SU-DHL-6 (cell line): Measurements from ENCODE around the gene RPGRIP1.

Experiments
- H2AFZ ChIP-seq: fragments of 200-600 bp; sonication (generic); 2 replicates; pipeline ENCODE4 v1.6.1; 2014; ENCODE audit warnings: low read depth, mild to moderate bottlenecking, moderate library complexity, mixed read lengths, antibody characterized with exemption, low read length; ENCODE audit not compliant: severe bottlenecking
- H3F3A ChIP-seq: fragments of 200-600 bp; shearing (Covaris generic); 2 replicates; pipeline ENCODE4 v1.6.0; 2016; ENCODE audit warnings: antibody characterized with exemption, mild to moderate bottlenecking; ENCODE audit not compliant: insufficient read depth
- H3K27ac ChIP-seq: fragments of 200-600 bp; sonication (generic); 2 replicates; pipeline ENCODE4 v1.5.1; 2016; ENCODE audit warnings: low read depth, mild to moderate bottlenecking, low read length, moderate library complexity, mixed read lengths
- H3K27me3 ChIP-seq: fragments of 200-600 bp; sonication (generic), shearing (Covaris generic); 2 replicates; pipeline ENCODE4 v1.6.0; 2014; ENCODE audit warnings: mild to moderate bottlenecking, low read length
- H3K36me3 ChIP-seq: fragments of 200-600 bp; sonication (generic); 2 replicates; pipeline ENCODE4 v1.6.1; 2014; ENCODE audit warnings: mild to moderate bottlenecking, low read length, mixed read lengths
- H3K4me2 ChIP-seq: fragments of 300-600, 200-600 bp; shearing (Covaris generic), sonication (generic); 2 replicates; pipeline ENCODE4 v1.6.0; 2014; ENCODE audit warnings: low read length, low read depth, mild to moderate bottlenecking; ENCODE audit not compliant: poor library complexity, severe bottlenecking
- H3K4me3 ChIP-seq: fragments of 200-600 bp; sonication (generic); 2 replicates; pipeline ENCODE4 v1.5.1; 2014; ENCODE audit warnings: antibody characterized with exemption, low read length, mild to moderate bottlenecking, mixed read lengths; ENCODE audit not compliant: insufficient read depth, poor library complexity, severe bottlenecking
- H3K79me2 ChIP-seq: fragments of 200-600 bp; sonication (generic); 2 replicates; pipeline ENCODE4 v1.6.1; 2014; ENCODE audit warnings: mild to moderate bottlenecking, low read length, moderate library complexity; ENCODE audit not compliant: insufficient read depth
- H3K9ac ChIP-seq: fragments of 200-600 bp; sonication (generic); 2 replicates; pipeline ENCODE4 v1.7.0; 2014; ENCODE audit warnings: mild to moderate bottlenecking, low read length
- H3K9me2 ChIP-seq: fragments of 200-600 bp; sonication (generic); replicated peaks from 2 replicates; pipeline ENCODE4 v1.6.1; 2014; ENCODE audit warnings: low read length; ENCODE audit not compliant: insufficient read depth
- H3K9me3 ChIP-seq: fragments of 200-600 bp; sonication (generic); 2 replicates; pipeline ENCODE4 v1.6.1; 2014; ENCODE audit warnings: low read length, mixed read lengths; ENCODE audit not compliant: insufficient read depth
- H4K20me1 ChIP-seq: fragments of 200-600 bp; sonication (generic); 2 replicates; pipeline ENCODE4 v1.6.1; 2014; ENCODE audit warnings: low read depth, mild to moderate bottlenecking, antibody characterized with exemption, low read length, moderate library complexity, mixed read lengths
- EZH2phosphoT487 ChIP-seq: fragments of 200-600 bp; sonication (generic), shearing (Covaris generic); conservative IDR thresholded peaks from 2 replicates; pipeline ENCODE4 v1.6.1; 2018; ENCODE audit warnings: mild to moderate bottlenecking, antibody characterized with exemption, low read length, moderate library complexity, mixed read lengths
- TF ChIP-seq, protein P1 (sequence below): fragments of 200-600 bp; sonication (generic); IDR thresholded peaks from one replicate; pipeline ENCODE4 v1.5.1; 2017; ENCODE audit warnings: antibody characterized with exemption, mild to moderate bottlenecking, low read length, moderate library complexity; ENCODE audit not compliant: insufficient read depth, poor library complexity, severe bottlenecking

The RPGRIP1 gene

DNA sequence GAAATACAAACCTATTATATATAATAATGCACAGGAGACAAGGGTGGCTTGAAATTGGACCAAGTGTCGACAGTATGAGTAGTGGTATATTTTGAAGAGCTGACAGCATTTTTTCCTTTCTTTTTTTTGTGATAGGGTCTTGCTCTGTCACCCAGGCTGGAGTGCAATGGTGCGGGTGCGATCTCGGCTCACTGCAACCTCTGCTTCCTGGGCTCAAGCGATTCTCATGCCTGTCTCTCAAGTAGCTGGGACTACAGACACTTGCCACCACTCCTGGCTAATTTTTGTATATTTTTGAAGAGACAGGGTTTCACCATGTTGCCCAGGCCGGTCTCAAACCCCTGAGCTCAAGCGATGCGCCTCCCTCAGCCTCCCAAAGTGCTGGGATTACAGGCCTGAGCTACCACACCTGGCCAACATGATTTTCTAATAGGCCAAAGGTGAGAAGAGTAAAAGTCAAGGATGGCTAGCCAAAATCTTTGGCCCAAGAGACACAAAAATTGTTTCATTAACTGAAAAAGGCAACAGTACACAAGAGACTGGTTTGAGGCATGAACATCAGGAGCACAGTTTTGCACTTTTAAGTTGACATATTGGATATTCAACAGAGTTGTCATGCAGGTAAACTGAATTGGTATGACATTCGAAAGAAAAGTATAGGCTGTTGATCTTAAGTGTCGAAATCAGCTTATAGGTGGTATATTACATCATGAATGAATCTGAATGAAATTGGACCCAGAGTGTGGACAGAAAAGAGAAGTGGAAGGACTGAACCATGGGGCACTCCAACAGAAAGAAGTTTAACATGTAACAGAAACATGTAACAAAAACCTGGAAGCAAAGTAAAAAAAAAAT is 23.1 kb upstream of the RPGRIP1 start:
- Histone ChIP-seq H3K4me2 (no peak overlapping the region), H2AFZ (no peak overlapping the region), H3K36me3 (peaks cover 69% of the 10 kb centered on the region), H3K27me3 (no peaks in the 10 kb centered on the region), H3K9me3 (no peaks in the 10 kb centered on the region), H3K9ac (no peak overlapping the region), H3F3A (peaks cover 75% of the 10 kb centered on the region), H3K27ac (no peak overlapping the region), H4K20me1 (peaks cover 81% of the 10 kb centered on the region), H3K9me2 (no peaks in the 10 kb centered on the region), H3K4me3 (no peak overlapping the region), H3K79me2 (peaks cover 100% of the 10 kb centered on the region)
- no peak for TF ChIP-seq EZH2phosphoT487
- TF ChIP-seq, protein P1, sequence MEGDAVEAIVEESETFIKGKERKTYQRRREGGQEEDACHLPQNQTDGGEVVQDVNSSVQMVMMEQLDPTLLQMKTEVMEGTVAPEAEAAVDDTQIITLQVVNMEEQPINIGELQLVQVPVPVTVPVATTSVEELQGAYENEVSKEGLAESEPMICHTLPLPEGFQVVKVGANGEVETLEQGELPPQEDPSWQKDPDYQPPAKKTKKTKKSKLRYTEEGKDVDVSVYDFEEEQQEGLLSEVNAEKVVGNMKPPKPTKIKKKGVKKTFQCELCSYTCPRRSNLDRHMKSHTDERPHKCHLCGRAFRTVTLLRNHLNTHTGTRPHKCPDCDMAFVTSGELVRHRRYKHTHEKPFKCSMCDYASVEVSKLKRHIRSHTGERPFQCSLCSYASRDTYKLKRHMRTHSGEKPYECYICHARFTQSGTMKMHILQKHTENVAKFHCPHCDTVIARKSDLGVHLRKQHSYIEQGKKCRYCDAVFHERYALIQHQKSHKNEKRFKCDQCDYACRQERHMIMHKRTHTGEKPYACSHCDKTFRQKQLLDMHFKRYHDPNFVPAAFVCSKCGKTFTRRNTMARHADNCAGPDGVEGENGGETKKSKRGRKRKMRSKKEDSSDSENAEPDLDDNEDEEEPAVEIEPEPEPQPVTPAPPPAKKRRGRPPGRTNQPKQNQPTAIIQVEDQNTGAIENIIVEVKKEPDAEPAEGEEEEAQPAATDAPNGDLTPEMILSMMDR: no peak

DNA sequence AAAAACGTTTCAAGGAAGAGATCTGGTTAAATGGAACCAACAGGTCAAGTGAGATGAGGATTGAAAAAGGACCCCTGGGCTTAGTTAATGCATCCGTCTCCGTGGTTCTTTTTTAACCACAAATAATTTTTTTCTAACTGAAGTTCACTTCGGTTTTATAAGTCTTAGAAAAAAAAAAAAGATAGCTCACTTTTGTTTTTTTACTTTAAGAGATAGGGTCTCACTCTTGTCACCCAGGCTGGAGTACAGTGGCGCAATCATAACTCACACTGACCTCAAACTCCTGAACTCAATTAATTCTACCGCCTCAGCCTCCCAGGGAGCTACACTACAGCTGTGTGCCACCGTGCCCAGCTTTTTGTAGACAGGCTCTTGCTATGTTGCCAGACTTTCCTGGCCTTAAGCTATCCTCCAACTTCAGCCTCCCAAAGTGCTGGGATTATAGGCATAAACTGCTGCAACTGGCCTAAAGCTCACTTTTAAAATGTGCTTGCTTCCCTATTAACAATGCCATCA is 22.4 kb upstream of the RPGRIP1 start:
- Histone ChIP-seq H3K79me2 (peaks cover 100% of the 10 kb centered on the region), H3K36me3 (peaks cover 69% of the 10 kb centered on the region), H3K27ac (no peak overlapping the region), H3F3A (peaks cover 75% of the 10 kb centered on the region), H4K20me1 (peaks cover 81% of the 10 kb centered on the region), H3K27me3 (no peaks in the 10 kb centered on the region), H3K9me3 (no peaks in the 10 kb centered on the region), H2AFZ (no peak overlapping the region), H3K9me2 (no peaks in the 10 kb centered on the region), H3K4me2 (peak overlapping the region; percentile 3), H3K4me3 (no peak overlapping the region), H3K9ac (no peak overlapping the region)
- no peak for TF ChIP-seq EZH2phosphoT487
- TF ChIP-seq, protein P1: no peak

DNA sequence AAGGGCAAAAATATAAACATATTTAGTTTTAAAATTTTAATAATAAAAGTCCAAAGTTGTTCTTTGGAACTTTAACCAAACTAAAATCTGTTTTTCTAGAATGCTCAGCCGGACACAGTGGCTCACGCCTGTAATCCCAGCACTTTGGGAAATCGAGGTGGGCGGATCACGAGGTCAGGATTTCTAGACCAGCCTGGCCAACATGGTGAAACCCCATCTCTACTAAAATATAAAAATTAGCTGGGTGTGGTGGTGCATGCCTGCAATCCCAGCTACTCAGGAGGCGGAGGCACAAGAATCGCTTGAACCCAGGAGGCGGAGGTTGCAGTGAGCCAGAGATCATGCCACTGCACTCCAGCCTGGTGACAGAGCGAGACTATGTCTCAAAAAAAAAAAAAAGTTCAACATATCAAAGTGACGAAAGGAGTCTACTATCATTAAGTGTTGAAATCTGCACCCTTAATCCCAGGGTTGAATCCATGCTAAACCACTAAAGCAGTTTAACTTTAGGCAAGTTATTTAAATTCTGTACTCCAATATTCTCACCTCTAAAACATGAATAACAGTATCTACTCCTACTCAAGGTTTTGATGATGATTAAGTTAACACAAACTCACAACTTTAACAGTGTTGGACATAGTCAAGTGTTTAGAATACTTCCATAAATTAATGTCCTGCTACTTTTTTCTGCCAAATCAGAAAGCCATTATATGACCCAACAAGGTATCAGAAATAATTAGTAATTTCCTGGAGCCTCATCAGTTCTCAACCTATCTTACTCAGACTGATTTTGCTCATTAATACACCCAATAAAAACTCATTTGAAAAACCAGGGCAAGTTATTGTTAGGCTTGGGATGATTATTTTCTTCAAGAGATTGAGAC is 21.6 kb upstream of the RPGRIP1 start:
- peak overlapping the region; percentile 3 for H3K4me2 ChIP-seq
- H3K9me3 ChIP-seq: no peaks in the 10 kb centered on the region
- H4K20me1 ChIP-seq: peaks cover 81% of the 10 kb centered on the region
- TF ChIP-seq, protein P1: no peak
- H3F3A ChIP-seq: peaks cover 77% of the 10 kb centered on the region
- no peaks in the 10 kb centered on the region for H3K9me2 ChIP-seq
- peaks cover 100% of the 10 kb centered on the region for H3K79me2 ChIP-seq
- H3K9ac ChIP-seq: no peak overlapping the region
- H3K36me3 ChIP-seq: peaks cover 72% of the 10 kb centered on the region
- no peaks in the 10 kb centered on the region for H3K27me3 ChIP-seq
- H3K27ac ChIP-seq: no peak overlapping the region
- H3K4me3 ChIP-seq: no peak overlapping the region
- no peak overlapping the region for H2AFZ ChIP-seq
